Keratinocyte (primary cell): ENCODE data around the gene ANKMY1. TPM values are rescaled to one million over a fixed set of nuclear protein-coding genes. Genes with fewer than 3 reads are reported as not detected.

ENCODE experiments used
- DNase-seq: peaks from one replicate; pipeline ENCODE4 v3.0.0-alpha.2; 2011; ENCODE audit warnings: low read depth, missing footprints, low spot score
- FAIRE-seq: peaks from 2 replicates; lab custom pipeline; 2011; peaks lifted over from hg19 to GRCh38; lab: Jason Lieb, UNC
- H2AFZ ChIP-seq: 2 replicates; pipeline ENCODE4 v1.6.0; 2012; ENCODE audit warnings: low read length, control low read depth, inconsistent platforms; ENCODE audit not compliant: control insufficient read depth
- H3K27ac ChIP-seq: 2 replicates; pipeline ENCODE4 v1.5.1; 2011; ENCODE audit warnings: low read length; ENCODE audit not compliant: control insufficient read depth, insufficient read depth
- H3K27me3 ChIP-seq: 3 replicates; pipeline ENCODE4 v1.6.0; 2011; ENCODE audit warnings: low read length; ENCODE audit not compliant: control insufficient read depth, insufficient read depth; ENCODE audit errors: extremely low read depth
- H3K36me3 ChIP-seq, 2 experiments: 2 replicates in 1 of 2; 3 replicates in 1 of 2; pipeline ENCODE4 v1.5.1; 2011; ENCODE audit warnings: low read length in 2 of 2, mild to moderate bottlenecking in 1 of 2; ENCODE audit not compliant: control insufficient read depth in 2 of 2, insufficient read depth in 2 of 2; ENCODE audit errors: extremely low read depth in 1 of 2
- H3K4me1 ChIP-seq: 3 replicates; pipeline ENCODE4 v1.5.1; 2011; ENCODE audit warnings: low read length; ENCODE audit not compliant: control insufficient read depth, insufficient read depth; ENCODE audit errors: extremely low read depth
- H3K4me2 ChIP-seq: 3 replicates; pipeline ENCODE4 v1.6.0; 2011; ENCODE audit warnings: low read depth, low read length; ENCODE audit not compliant: control insufficient read depth, insufficient read depth; ENCODE audit errors: extremely low read depth
- H3K4me3 ChIP-seq, 3 experiments: fragments of 200-600 bp in 1 of 3; sonication (generic) in 1 of 3; 2 replicates in 2 of 3; 3 replicates in 1 of 3; pipeline ENCODE4 v1.5.1; 2011 to 2016; ENCODE audit warnings: low read length in 3 of 3, mild to moderate bottlenecking in 3 of 3, control low read depth in 2 of 3, inconsistent platforms in 1 of 3, low read depth in 1 of 3, mixed read lengths in 1 of 3, mixed run types in 1 of 3, moderate library complexity in 1 of 3; ENCODE audit not compliant: control insufficient read depth in 2 of 3, insufficient read depth in 2 of 3; ENCODE audit errors: extremely low read depth in 1 of 3
- H3K79me2 ChIP-seq: 2 replicates; pipeline ENCODE4 v1.6.0; 2012; ENCODE audit warnings: low read length; ENCODE audit not compliant: control insufficient read depth, insufficient read depth
- H3K9ac ChIP-seq: 3 replicates; pipeline ENCODE4 v1.6.0; 2011; ENCODE audit warnings: low read length; ENCODE audit not compliant: control insufficient read depth, insufficient read depth; ENCODE audit errors: extremely low read depth
- H3K9me1 ChIP-seq: 3 replicates; pipeline ENCODE4 v1.6.0; 2011; ENCODE audit warnings: low read length; ENCODE audit not compliant: control insufficient read depth, insufficient read depth; ENCODE audit errors: extremely low read depth
- H3K9me3 ChIP-seq: 2 replicates; pipeline ENCODE4 v1.5.1; 2012; ENCODE audit warnings: low read depth, low read length; ENCODE audit not compliant: control insufficient read depth
- H4K20me1 ChIP-seq: 3 replicates; pipeline ENCODE4 v1.6.0; 2011; ENCODE audit warnings: low read length; ENCODE audit not compliant: control insufficient read depth, insufficient read depth; ENCODE audit errors: extremely low read depth
- EZH2 ChIP-seq: IDR thresholded peaks from one replicate; pipeline ENCODE4 v1.6.1; 2012; ENCODE audit warnings: inconsistent platforms, mild to moderate bottlenecking, low read length, moderate library complexity
- dilution Hi-C: fragments of 300-500 bp; cut with MboI; formaldehyde crosslinking; loops from one replicate; pipeline ENCODE4 v1.7.0; 2020; ENCODE audit warnings: low sequenced_read_pairs; ENCODE audit not compliant: extremely low pct_ligation_motif_present
- polyA plus RNA-seq, 5 experiments: library from polyadenylated mRNA; depleted of rRNA in 3 of 5; stranded (reverse) in 3 of 5; stranded (forward) in 1 of 5; unstranded in 1 of 5; fragments of >200 nt; gene quantifications; 1 replicate in 1 of 5; 2 replicates in 3 of 5; 3 replicates in 1 of 5; pipeline versions ENCODE4 v1.2.1 to v1.2.3, GENCODE V29; 2011 to 2012; ENCODE audit warnings: missing spikeins in 2 of 5, low read depth in 1 of 5, low replicate concordance in 1 of 5
- TF ChIP-seq, protein P1 (sequence below), 3 experiments: IDR thresholded peaks in 1 of 3; conservative IDR thresholded peaks in 1 of 3; optimal IDR thresholded peaks in 1 of 3; 2 replicates in 2 of 3; 3 replicates in 1 of 3; pipeline versions ENCODE3 to v1.5.1; 2011; ENCODE audit warnings: low read length in 3 of 3, mild to moderate bottlenecking in 3 of 3, moderate library complexity in 2 of 3, control low read depth in 1 of 3, inconsistent platforms in 1 of 3; ENCODE audit not compliant: insufficient read depth in 2 of 3; ENCODE audit errors: extremely low read depth in 1 of 3

ANKMY1 gene
- polyA plus RNA-seq, 1 donor (not counting 4 experiments of a cell fraction or from before 2014, with no cell fraction given) = 3.3 TPM

DNA sequence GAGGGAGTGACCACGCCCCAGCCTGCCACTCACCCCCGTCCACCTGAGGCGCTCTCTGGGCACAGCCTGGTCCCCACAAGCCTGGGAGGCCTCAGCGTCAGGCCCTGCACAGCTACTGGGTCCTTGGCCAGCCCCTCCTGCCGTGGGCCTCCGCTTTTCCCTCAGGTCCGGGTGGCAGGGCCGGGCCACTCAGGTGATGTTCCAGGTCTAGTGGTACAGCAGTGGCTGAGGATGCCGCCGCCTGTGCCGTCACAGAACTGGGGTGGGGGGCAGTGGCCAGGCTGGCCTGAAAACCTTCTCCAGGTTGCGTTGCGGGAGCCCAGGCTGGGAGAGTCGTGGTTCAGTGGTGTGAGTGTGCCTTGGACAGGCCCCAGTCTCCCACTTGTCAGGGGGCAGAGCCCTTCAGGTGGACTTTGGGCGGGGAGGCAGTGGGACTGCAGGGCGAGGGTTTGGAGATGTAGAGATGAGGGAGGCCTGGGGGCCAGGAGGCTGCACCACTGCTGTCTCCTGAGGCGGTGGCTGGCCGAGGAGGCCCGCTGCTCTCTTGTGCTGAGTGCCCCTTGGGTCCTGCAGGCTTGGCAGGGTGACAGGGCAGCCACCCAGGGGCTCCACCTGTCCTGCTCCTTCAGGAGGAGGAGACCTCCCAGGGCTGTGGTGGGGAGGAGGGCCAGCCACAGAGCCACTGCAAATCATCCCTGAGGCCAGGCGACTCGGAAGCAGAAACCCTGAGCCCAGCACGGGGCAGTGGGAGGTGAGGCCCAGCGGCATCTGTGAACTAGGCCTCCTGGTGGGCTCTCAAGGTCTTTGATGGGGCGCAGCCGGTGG, 114.7 kb downstream of the ANKMY1 start:
- Histone ChIP-seq H4K20me1 (peaks cover 45% of the 10 kb centered on the region), H3K9me1 (peaks cover 3% of the 10 kb centered on the region), H3K36me3 (peaks cover 12 to 17% of the 10 kb centered on the region in 2 experiments), H3K9ac (no peak overlapping the region), H3K4me3 (no peak overlapping the region), H3K27ac (no peak overlapping the region), H3K27me3 (no peaks in the 10 kb centered on the region), H2AFZ (no peak overlapping the region), H3K9me3 (no peaks in the 10 kb centered on the region), H3K4me2 (no peak overlapping the region), H3K4me1 (peaks cover 52% of the 10 kb centered on the region), H3K79me2 (peaks cover 96% of the 10 kb centered on the region)
- dilution Hi-C loops = no loop called here
- DNase-seq = no peak
- FAIRE-seq = no peak
- TF ChIP-seq, protein P1, sequence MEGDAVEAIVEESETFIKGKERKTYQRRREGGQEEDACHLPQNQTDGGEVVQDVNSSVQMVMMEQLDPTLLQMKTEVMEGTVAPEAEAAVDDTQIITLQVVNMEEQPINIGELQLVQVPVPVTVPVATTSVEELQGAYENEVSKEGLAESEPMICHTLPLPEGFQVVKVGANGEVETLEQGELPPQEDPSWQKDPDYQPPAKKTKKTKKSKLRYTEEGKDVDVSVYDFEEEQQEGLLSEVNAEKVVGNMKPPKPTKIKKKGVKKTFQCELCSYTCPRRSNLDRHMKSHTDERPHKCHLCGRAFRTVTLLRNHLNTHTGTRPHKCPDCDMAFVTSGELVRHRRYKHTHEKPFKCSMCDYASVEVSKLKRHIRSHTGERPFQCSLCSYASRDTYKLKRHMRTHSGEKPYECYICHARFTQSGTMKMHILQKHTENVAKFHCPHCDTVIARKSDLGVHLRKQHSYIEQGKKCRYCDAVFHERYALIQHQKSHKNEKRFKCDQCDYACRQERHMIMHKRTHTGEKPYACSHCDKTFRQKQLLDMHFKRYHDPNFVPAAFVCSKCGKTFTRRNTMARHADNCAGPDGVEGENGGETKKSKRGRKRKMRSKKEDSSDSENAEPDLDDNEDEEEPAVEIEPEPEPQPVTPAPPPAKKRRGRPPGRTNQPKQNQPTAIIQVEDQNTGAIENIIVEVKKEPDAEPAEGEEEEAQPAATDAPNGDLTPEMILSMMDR (optimal IDR thresholded peaks at IDR 0.05 in 1 of 3, IDR thresholded peaks at IDR 0.05 in 1 of 3, conservative IDR thresholded peaks at IDR 0.05 in 1 of 3; ENCODE audit: extremely low read depth in 1 of 3, insufficient read depth in 2 of 3, low read length in 3 of 3) = no peak
- no peak for TF ChIP-seq EZH2

DNA sequence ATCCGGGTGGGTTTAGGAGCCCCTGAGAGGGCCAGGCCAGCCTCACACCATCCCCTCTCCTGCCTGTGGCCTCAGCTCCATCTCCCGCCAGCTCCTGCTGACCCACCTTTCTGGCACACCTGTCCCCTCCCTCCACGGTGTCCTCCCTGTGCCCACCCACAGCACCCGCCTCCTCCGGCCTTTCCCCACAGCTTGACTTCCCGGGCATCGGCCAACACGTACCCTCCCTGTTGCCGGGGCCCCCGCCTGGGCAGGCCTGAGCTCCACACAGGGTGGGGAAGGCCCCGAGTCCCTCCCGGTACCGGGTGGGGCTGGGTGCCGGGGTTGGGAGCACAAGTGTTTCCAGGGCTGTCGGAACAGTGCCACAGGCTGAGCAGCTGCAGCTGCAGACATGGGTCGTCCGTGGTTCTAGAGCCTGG, 115.8 kb downstream of the ANKMY1 start:
- no peaks in the 10 kb centered on the region for H3K9me3 ChIP-seq
- peaks cover 96% of the 10 kb centered on the region for H3K79me2 ChIP-seq
- H3K27ac ChIP-seq = peak overlapping the region; percentile 43
- H3K36me3 ChIP-seq = peaks cover 12 to 17% of the 10 kb centered on the region in 2 experiments
- peaks cover 3% of the 10 kb centered on the region for H3K9me1 ChIP-seq
- peak overlapping the region; percentile 73 for H3K4me2 ChIP-seq
- H4K20me1 ChIP-seq = peaks cover 45% of the 10 kb centered on the region
- peaks cover 52% of the 10 kb centered on the region for H3K4me1 ChIP-seq
- dilution Hi-C loops = no loop called here
- no peak for FAIRE-seq
- H3K27me3 ChIP-seq = no peaks in the 10 kb centered on the region
- H3K9ac ChIP-seq = peak overlapping the region; percentile 47
- no peak overlapping the region for H3K4me3 ChIP-seq
- DNase-seq = no peak
- no peak overlapping the region for H2AFZ ChIP-seq
- TF ChIP-seq EZH2 = no peak
- TF ChIP-seq, protein P1 (optimal IDR thresholded peaks at IDR 0.05 in 1 of 3, IDR thresholded peaks at IDR 0.05 in 1 of 3, conservative IDR thresholded peaks at IDR 0.05 in 1 of 3; ENCODE audit: extremely low read depth in 1 of 3, insufficient read depth in 2 of 3, low read length in 3 of 3) = no peak
